Type B pancreatic cell (in vitro differentiated cells): ENCODE measurements around the gene CDKL2. TPM values are rescaled to one million over a fixed set of nuclear protein-coding genes. Genes with fewer than 3 reads are reported as not detected.
"Not testable (repeated sequence)": the region's sequence is repeated elsewhere in the genome, so short reads cannot be mapped to it uniquely, and the experiment has no call there.

ENCODE experiments used
- DNase-seq: peaks from one replicate; pipeline ENCODE4 v3.0.0; 2021; ENCODE audit warnings: mixed read lengths; ENCODE audit not compliant: unreplicated experiment; ENCODE audit errors: extremely low spot score
- H3K27ac Mint-ChIP-seq: 2 replicates; pipeline ENCODE4 v1.8.0; 2021; ENCODE audit warnings: mild to moderate bottlenecking, mixed read lengths
- H3K27me3 Mint-ChIP-seq: 2 replicates; pipeline ENCODE4 v1.8.0; 2021; ENCODE audit warnings: mixed read lengths
- H3K36me3 Mint-ChIP-seq: 2 replicates; pipeline ENCODE4 v1.8.0; 2021; ENCODE audit warnings: mixed read lengths
- H3K4me1 Mint-ChIP-seq: one replicate; pipeline ENCODE4 v1.8.0; 2021; ENCODE audit warnings: mixed read lengths; ENCODE audit not compliant: unreplicated experiment
- H3K4me3 Mint-ChIP-seq: 2 replicates; pipeline ENCODE4 v1.8.0; 2021; ENCODE audit warnings: mild to moderate bottlenecking, mixed read lengths
- H3K9me3 Mint-ChIP-seq: 2 replicates; pipeline ENCODE4 v1.8.0; 2021; ENCODE audit warnings: mixed read lengths
- CTCF ChIP-seq: fragments of 200-600 bp; sonication (generic); conservative IDR thresholded peaks from 2 replicates; pipeline ENCODE4 v1.5.0; 2021; ENCODE audit warnings: antibody characterized with exemption, mild to moderate bottlenecking
- total RNA-seq: library from RNA; stranded (reverse); gene quantifications from 2 replicates; pipeline ENCODE4 v1.2.1, GENCODE V29; 2021; ENCODE audit warnings: low replicate concordance

CDKL2 gene
- total RNA-seq, 1 donor from 2014 or later, result 2.6 TPM

GRCh38 chr4:75673027-75673958 lies 43.0 kb upstream of the CDKL2 start, which contains the start of gene G3BP2:
TSS of gene G3BP2 (minus strand) at chr4:75673411. CDS start at chr4:75662025, 11,386 bp downstream.
- no peaks in the 10 kb centered on the region for H3K9me3 Mint-ChIP-seq
- peak within 1 kb of the TSS; percentile 99 for H3K27ac Mint-ChIP-seq
- TF ChIP-seq CTCF, result no peak
- no peaks in the 10 kb centered on the region for H3K36me3 Mint-ChIP-seq
- no peaks in the 10 kb centered on the region for H3K27me3 Mint-ChIP-seq
- peak within 1 kb of the TSS; percentile 99 for H3K4me3 Mint-ChIP-seq
- peaks cover 35% of the 10 kb centered on the region for H3K4me1 Mint-ChIP-seq
- DNase-seq, result peak; percentile 96

DNA sequence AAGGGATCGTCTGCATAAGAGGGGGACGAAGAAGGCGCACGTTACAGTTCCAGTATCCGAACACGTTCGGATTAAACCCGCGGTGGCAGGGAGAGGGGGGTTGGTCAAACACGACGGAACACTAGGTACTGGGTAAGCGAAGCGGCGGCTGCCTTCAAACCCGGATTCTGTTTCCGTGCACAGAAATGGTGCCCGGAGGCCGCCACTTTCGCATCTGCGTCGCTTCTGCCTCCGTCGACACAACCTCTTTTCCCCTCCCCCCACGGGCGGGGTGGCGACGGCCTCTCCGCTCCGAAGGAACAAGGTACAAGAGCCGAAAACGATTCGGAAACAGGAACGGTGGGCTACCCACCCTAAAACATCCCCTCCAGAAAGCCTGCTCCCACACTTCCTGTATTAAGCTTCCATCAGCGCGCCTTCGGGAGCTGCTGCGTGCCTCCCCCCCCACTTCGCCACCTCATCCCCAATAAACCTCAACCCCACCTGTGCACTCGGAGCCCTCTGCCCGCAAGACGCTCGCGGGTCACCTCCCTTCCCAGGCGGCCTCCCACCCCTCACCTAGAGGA lies 42.2 kb upstream of the CDKL2 start:
- peaks cover 41% of the 10 kb centered on the region for H3K4me1 Mint-ChIP-seq
- DNase-seq, result peak; percentile 76
- peak overlapping the region; percentile 99 for H3K27ac Mint-ChIP-seq
- H3K36me3 Mint-ChIP-seq, result no peaks in the 10 kb centered on the region
- no peaks in the 10 kb centered on the region for H3K9me3 Mint-ChIP-seq
- H3K4me3 Mint-ChIP-seq, result peak overlapping the region; percentile 99
- no peaks in the 10 kb centered on the region for H3K27me3 Mint-ChIP-seq
- TF ChIP-seq CTCF, result no peak

DNA sequence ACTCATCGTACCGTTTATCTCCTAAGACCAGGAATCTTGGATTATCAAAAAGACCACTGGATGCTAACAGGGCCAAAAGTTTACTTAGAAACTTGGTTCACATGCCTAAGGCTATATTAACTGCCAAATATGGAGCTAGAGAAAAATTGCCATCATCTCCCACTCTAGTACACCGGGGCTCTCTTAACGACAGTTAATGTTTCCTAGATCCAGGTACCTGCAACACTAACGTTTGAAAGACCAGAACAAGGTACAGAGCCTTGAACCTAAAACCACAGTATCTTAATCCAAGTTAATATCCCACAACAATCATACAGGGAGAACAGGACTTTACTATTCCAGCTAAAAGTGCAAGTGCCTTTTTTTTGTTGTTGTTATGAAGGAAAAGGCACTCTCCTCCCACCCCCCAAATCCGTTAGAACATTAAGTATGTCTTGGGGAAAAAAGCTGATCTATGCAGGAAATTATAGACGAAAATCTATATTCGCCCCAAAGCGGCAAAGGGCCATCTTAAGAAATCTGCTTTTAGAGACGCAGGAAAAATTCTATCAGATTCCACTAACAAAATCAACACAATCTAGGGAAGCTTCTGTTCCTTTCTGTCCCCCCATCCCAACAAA lies 41.6 kb upstream of the CDKL2 start:
- DNase-seq, result no peak
- no peak for TF ChIP-seq CTCF
- H3K4me1 Mint-ChIP-seq, result peaks cover 45% of the 10 kb centered on the region

GRCh38 chr4:75668596-75668995 lies 38.3 kb upstream of the CDKL2 start:
- no peak overlapping the region for H3K27ac Mint-ChIP-seq
- no peak for TF ChIP-seq CTCF
- no peak for DNase-seq
- H3K27me3 Mint-ChIP-seq, result no peaks in the 10 kb centered on the region
- no peaks in the 10 kb centered on the region for H3K9me3 Mint-ChIP-seq
- H3K36me3 Mint-ChIP-seq, result no peaks in the 10 kb centered on the region
- H3K4me3 Mint-ChIP-seq, result no peak overlapping the region
- peaks cover 49% of the 10 kb centered on the region for H3K4me1 Mint-ChIP-seq

More for the DNA sequence above, 41.6 kb upstream of the CDKL2 start:
- peak overlapping the region; percentile 99 for H3K4me3 Mint-ChIP-seq
- H3K27me3 Mint-ChIP-seq, result no peaks in the 10 kb centered on the region
- H3K27ac Mint-ChIP-seq, result peak overlapping the region; percentile 99
- no peaks in the 10 kb centered on the region for H3K9me3 Mint-ChIP-seq
- H3K36me3 Mint-ChIP-seq, result no peaks in the 10 kb centered on the region

DNA sequence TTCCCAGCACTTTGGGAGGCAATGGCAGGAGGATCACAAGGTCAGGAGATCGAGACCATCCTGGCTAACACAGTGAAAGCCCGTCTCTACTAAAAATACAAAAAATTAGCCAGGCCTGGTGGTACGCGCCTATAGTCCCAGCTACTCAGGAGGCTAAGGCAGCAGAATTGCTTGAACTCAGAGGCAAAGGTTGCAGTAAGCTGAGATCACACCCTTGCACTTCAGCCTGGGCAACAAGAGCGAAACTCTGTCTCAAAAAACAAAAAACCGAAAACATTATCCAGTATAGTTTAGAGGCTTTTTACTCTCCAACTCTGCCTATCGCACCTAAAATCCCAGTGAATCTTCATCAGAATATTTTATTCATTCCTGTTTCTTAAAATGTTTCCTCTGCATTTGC lies 37.3 kb upstream of the CDKL2 start:
- H3K36me3 Mint-ChIP-seq, H3K9me3 Mint-ChIP-seq, H3K27me3 Mint-ChIP-seq, DNase-seq, H3K4me3 Mint-ChIP-seq: not testable (repeated sequence)
- Mint-ChIP-seq H3K27ac (peak overlapping the region; percentile 46), H3K4me1 (peaks cover 50% of the 10 kb centered on the region)

DNA sequence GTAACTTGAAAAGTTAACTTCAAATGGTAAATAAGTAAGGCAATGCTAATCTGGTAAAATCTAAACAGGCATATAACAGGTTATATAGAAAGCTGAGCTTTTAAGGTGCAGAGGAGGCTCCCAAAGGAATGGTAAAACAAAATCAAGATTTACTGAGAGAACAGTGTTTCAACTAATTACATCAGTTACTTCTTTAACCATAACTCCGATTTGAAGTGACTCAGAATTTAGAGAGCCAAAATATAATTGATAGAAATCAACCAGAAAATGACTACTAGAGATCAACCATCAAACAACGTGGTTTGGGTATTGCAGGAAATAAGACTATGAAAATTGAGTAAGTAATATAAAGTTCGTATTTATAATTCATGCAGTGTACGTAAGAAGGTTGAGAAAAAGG lies 36.0 kb upstream of the CDKL2 start:
- TF ChIP-seq CTCF, result no peak
- H3K27ac Mint-ChIP-seq, result no peak overlapping the region
- no peak for DNase-seq
- no peaks in the 10 kb centered on the region for H3K27me3 Mint-ChIP-seq
- no peaks in the 10 kb centered on the region for H3K9me3 Mint-ChIP-seq
- no peaks in the 10 kb centered on the region for H3K36me3 Mint-ChIP-seq
- H3K4me1 Mint-ChIP-seq, result peaks cover 46% of the 10 kb centered on the region
- no peak overlapping the region for H3K4me3 Mint-ChIP-seq

GRCh38 chr4:75664604-75665003 lies 34.3 kb upstream of the CDKL2 start:
- H3K27me3 Mint-ChIP-seq, H3K4me3 Mint-ChIP-seq, DNase-seq, H3K9me3 Mint-ChIP-seq, H3K27ac Mint-ChIP-seq, H3K36me3 Mint-ChIP-seq: not testable (repeated sequence)
- peaks cover 37% of the 10 kb centered on the region for H3K4me1 Mint-ChIP-seq
